ENCODE measurements around the gene ANKRD13C. TPM values are rescaled to one million over a fixed set of nuclear protein-coding genes. Genes with fewer than 3 reads are reported as not detected.

The ANKRD13C gene
- polyA plus RNA-seq, 3 donors: 30.1 to 32.8 (median 31.9) TPM

- no peak for DNase-seq (ENCODE audit: low read depth in 3 of 3, low spot score in 2 of 3)
Measured at GRCh38 chr1:70222716-70223235, 131.7 kb downstream of the ANKRD13C start.

GRCh38 chr1:70221238-70222121 is 133.0 kb downstream of the ANKRD13C start, which contains the start of gene SRSF11:
TSS of gene SRSF11 (plus strand) at chr1:70221380. CDS start at chr1:70221637, 257 bp downstream.
- DNase-seq (ENCODE audit: low read depth in 3 of 3, low spot score in 2 of 3): peak; percentile 85 to 94 (median 86)

GRCh38 chr1:70220517-70221237 is 133.8 kb downstream of the ANKRD13C start:
- peak in 1 of 3 donors; percentile 5 for DNase-seq (ENCODE audit: low read depth in 3 of 3, low spot score in 2 of 3)

- DNase-seq (ENCODE audit: low read depth in 3 of 3, low spot score in 2 of 3): no peak
Measured at GRCh38 chr1:70220015-70220414, 134.5 kb downstream of the ANKRD13C start.

GRCh38 chr1:70211541-70211940 is 143.0 kb downstream of the ANKRD13C start:
- DNase-seq (ENCODE audit: low read depth in 3 of 3, low spot score in 2 of 3): no peak

GRCh38 chr1:70210820-70211219 is 143.7 kb downstream of the ANKRD13C start:
- no peak for DNase-seq (ENCODE audit: low read depth in 3 of 3, low spot score in 2 of 3)

Other genes with a start within 250 kb of the ANKRD13C start
- 10 to 100 TPM; 24.5 to 31.9 (median 31.7) TPM for gene LRRC40, start 149.1 kb downstream of the ANKRD13C start, polyA plus RNA-seq (ENCODE audit: insufficient read length in 3 of 3)
- 100 to 1,000 TPM; 341 to 409 (median 366) TPM for gene SRSF11, start 133.3 kb downstream of the ANKRD13C start, polyA plus RNA-seq (ENCODE audit: insufficient read length in 3 of 3)
- 10 to 100 TPM; 12.5 to 16.2 (median 13.5) TPM for gene CTH, start 56.5 kb upstream of the ANKRD13C start, polyA plus RNA-seq (ENCODE audit: insufficient read length in 3 of 3)

Measured in right renal cortex interstitium (tissue), 3 donors.